Smooth muscle cell (in vitro differentiated cells): ENCODE data around the gene MAN2A2. TPM values are rescaled to one million over a fixed set of nuclear protein-coding genes. Genes with fewer than 3 reads are reported as not detected.

ENCODE experiments used
- DNase-seq: peaks from one replicate; lab custom pipeline; 2025; ENCODE audit not compliant: unreplicated experiment; lab: John Stamatoyannopoulos, UW
- H2AFZ ChIP-seq: fragments of 200-600 bp; sonication (generic); 2 replicates; pipeline ENCODE4 v1.6.0; 2016; ENCODE audit warnings: antibody characterized with exemption, low read depth, mild to moderate bottlenecking
- H3F3A ChIP-seq: fragments of 200-600 bp; sonication (generic); 2 replicates; pipeline ENCODE4 v1.6.0; 2017; ENCODE audit warnings: antibody characterized with exemption, low read depth
- H3K27ac ChIP-seq: fragments of 200-600 bp; sonication (generic); 2 replicates; pipeline ENCODE4 v1.5.1; 2016; ENCODE audit warnings: low read depth, mild to moderate bottlenecking
- H3K27me3 ChIP-seq: fragments of 200-600 bp; sonication (generic); 2 replicates; pipeline ENCODE4 v1.6.1; 2016; ENCODE audit warnings: low read depth, mild to moderate bottlenecking
- H3K36me3 ChIP-seq: fragments of 200-600 bp; sonication (generic); 2 replicates; pipeline ENCODE4 v1.5.1; 2016; ENCODE audit warnings: low read depth
- H3K4me1 ChIP-seq: fragments of 200-600 bp; sonication (generic); 2 replicates; pipeline ENCODE4 v1.5.1; 2016; ENCODE audit warnings: low read depth
- H3K4me2 ChIP-seq: fragments of 200-600 bp; sonication (generic); 2 replicates; pipeline ENCODE4 v1.6.0; 2016; ENCODE audit warnings: mild to moderate bottlenecking
- H3K4me3 ChIP-seq: fragments of 200-600 bp; sonication (generic); 2 replicates; pipeline ENCODE4 v1.5.1; 2016; ENCODE audit warnings: mild to moderate bottlenecking
- H3K79me2 ChIP-seq: fragments of 200-600 bp; sonication (generic); 2 replicates; pipeline ENCODE4 v1.6.0; 2016; ENCODE audit warnings: low read depth, mild to moderate bottlenecking
- H3K9ac ChIP-seq: fragments of 200-600 bp; sonication (generic); 2 replicates; pipeline ENCODE4 v1.6.0; 2016; ENCODE audit warnings: low read depth
- H3K9me3 ChIP-seq: fragments of 200-600 bp; sonication (generic); replicated peaks from 2 replicates; pipeline ENCODE4 v1.5.1; 2016; ENCODE audit warnings: low read depth
- H4K20me1 ChIP-seq: fragments of 200-600 bp; sonication (generic); 2 replicates; pipeline ENCODE4 v1.6.0; 2016; ENCODE audit warnings: low read depth
- CTCF ChIP-seq: fragments of 200-600 bp; sonication (generic); IDR thresholded peaks from 2 replicates; pipeline ENCODE4 v1.5.1; 2017; ENCODE audit warnings: borderline replicate concordance, mild to moderate bottlenecking, antibody characterized with exemption; ENCODE audit not compliant: insufficient read depth, poor library complexity, severe bottlenecking
- WGBS: methylation state at CpG from one replicate; pipeline ENCODE4 v1.1.7; 2016; ENCODE audit warnings: low lambda C conversion rate; 5-methylcytosine and 5-hydroxymethylcytosine counted together
- polyA plus RNA-seq: library from polyadenylated mRNA; unstranded; fragments of >200 nt; fragmentation: Nextera tagmentation; extraction: Ambion mirVana; gene quantifications from 2 replicates; pipeline ENCODE4 v1.2.1, GENCODE V29; 2016
- total RNA-seq: library from RNA; depleted of rRNA; stranded (reverse); fragments of >200 nt; gene quantifications from 2 replicates; pipeline ENCODE4 v1.2.3, GENCODE V29; 2014

The MAN2A2 gene
- total and polyA plus RNA-seq, 2 experiments from 2014 or later = 9.7 to 11.0 TPM

- no peaks in the 10 kb centered on the region for H3K36me3 ChIP-seq
- no peak for DNase-seq
- H2AFZ ChIP-seq = no peak overlapping the region
- peak overlapping the region; percentile 79 for H3K27ac ChIP-seq
- peaks cover 17% of the 10 kb centered on the region for H3K4me1 ChIP-seq
- H3F3A ChIP-seq = peaks cover 5% of the 10 kb centered on the region
- H3K9me3 ChIP-seq = no peaks in the 10 kb centered on the region
- H3K27me3 ChIP-seq = no peaks in the 10 kb centered on the region
- WGBS = 73% methylated on average over 16 of the region's 16 CpGs
- H4K20me1 ChIP-seq = peaks cover 9% of the 10 kb centered on the region
- H3K4me3 ChIP-seq = peak overlapping the region; percentile 72
- H3K79me2 ChIP-seq = no peaks in the 10 kb centered on the region
- peak overlapping the region; percentile 94 for H3K4me2 ChIP-seq
- H3K9ac ChIP-seq = no peak overlapping the region
- TF ChIP-seq CTCF = no peak
Measured at GRCh38 chr15:90953947-90954711, 51.0 kb downstream of the MAN2A2 start.

- Histone ChIP-seq H3K4me2 (peak within 1 kb of the TSS; percentile 94), H3K9me3 (no peaks in the 10 kb centered on the region), H3K4me3 (peak within 1 kb of the TSS; percentile 72), H3K27me3 (no peaks in the 10 kb centered on the region), H3K4me1 (peaks cover 17% of the 10 kb centered on the region), H4K20me1 (peaks cover 9% of the 10 kb centered on the region), H3K79me2 (no peaks in the 10 kb centered on the region), H3K9ac (peak within 1 kb of the TSS; percentile 88), H2AFZ (peak within 1 kb of the TSS; percentile 89), H3F3A (peaks cover 5% of the 10 kb centered on the region), H3K27ac (peak within 1 kb of the TSS; percentile 79), H3K36me3 (no peaks in the 10 kb centered on the region)
- TF ChIP-seq CTCF = no peak
- 2% methylated on average over 65 of the region's 69 CpGs for WGBS
- DNase-seq = peak; percentile 73
Measured at GRCh38 chr15:90954712-90955623, 51.9 kb downstream of the MAN2A2 start, which contains the start of gene RCCD1. Gene RCCD1, plus strand, starts transcription at chr15:90954884. Its CDS starts 1,851 bp downstream, at chr15:90956735.

GRCh38 chr15:90955624-90956273, 52.6 kb downstream of the MAN2A2 start:
- peak overlapping the region; percentile 88 for H3K9ac ChIP-seq
- DNase-seq = no peak
- H3K79me2 ChIP-seq = no peaks in the 10 kb centered on the region
- H3K27ac ChIP-seq = no peak overlapping the region
- H2AFZ ChIP-seq = no peak overlapping the region
- H3K9me3 ChIP-seq = no peaks in the 10 kb centered on the region
- TF ChIP-seq CTCF = no peak
- H3K4me2 ChIP-seq = peak overlapping the region; percentile 94
- H4K20me1 ChIP-seq = peaks cover 9% of the 10 kb centered on the region
- WGBS = 60% methylated on average over 20 of the region's 20 CpGs
- H3K27me3 ChIP-seq = no peaks in the 10 kb centered on the region
- H3K36me3 ChIP-seq = no peaks in the 10 kb centered on the region
- H3K4me3 ChIP-seq = peak overlapping the region; percentile 72
- peaks cover 17% of the 10 kb centered on the region for H3K4me1 ChIP-seq
- H3F3A ChIP-seq = peaks cover 5% of the 10 kb centered on the region
